Parathyroid adenoma (tissue), 2 donors: ENCODE measurements around the gene ERCC4.

ENCODE experiments used
- H2AFZ ChIP-seq: fragments of 300-600 bp; sonication (generic); one replicate; pipeline ENCODE4 v1.7.0; 2017; ENCODE audit warnings: antibody characterized with exemption, mild to moderate bottlenecking
- H3K27ac ChIP-seq: fragments of 300-600 bp; sonication (generic); one replicate; pipeline ENCODE4 v1.7.0; 2017
- H3K27me3 ChIP-seq: fragments of 300-600 bp; sonication (generic); one replicate; pipeline ENCODE4 v1.7.0; 2017; ENCODE audit warnings: low read length; ENCODE audit not compliant: control insufficient read depth, insufficient read depth
- H3K36me3 ChIP-seq: fragments of 300-600 bp; sonication (generic); one replicate; pipeline ENCODE4 v1.7.0; 2017; ENCODE audit warnings: low read length; ENCODE audit not compliant: control insufficient read depth, insufficient read depth
- H3K4me1 ChIP-seq: fragments of 300-600 bp; sonication (generic); one replicate; pipeline ENCODE4 v1.7.0; 2017; ENCODE audit warnings: control low read depth
- H3K4me2 ChIP-seq: fragments of 300-600 bp; sonication (generic); one replicate; pipeline ENCODE4 v1.7.0; 2017; ENCODE audit warnings: low read length
- H3K4me3 ChIP-seq: fragments of 300-600 bp; sonication (generic); one replicate; pipeline ENCODE4 v1.7.0; 2017; ENCODE audit warnings: low read depth, low read length
- H3K79me2 ChIP-seq: fragments of 300-600 bp; sonication (generic); one replicate; pipeline ENCODE4 v1.7.0; 2017; ENCODE audit warnings: control low read depth
- H3K9ac ChIP-seq: fragments of 300-600 bp; sonication (generic); one replicate; pipeline ENCODE4 v1.7.0; 2017; ENCODE audit warnings: mild to moderate bottlenecking
- H3K9me3 ChIP-seq: fragments of 300-600 bp; sonication (generic); one replicate; pipeline ENCODE4 v1.7.0; 2017; ENCODE audit warnings: low read length; ENCODE audit not compliant: control insufficient read depth
- CTCF ChIP-seq: fragments of 300-600 bp; sonication (generic); IDR thresholded peaks from one replicate; pipeline ENCODE4 v1.7.0; 2017; ENCODE audit warnings: antibody characterized with exemption, mild to moderate bottlenecking
- donor health status: primary hyperparathyroidism.

The ERCC4 gene

GRCh38 chr16:13895516-13895915 is 24.4 kb upstream of the ERCC4 start:
- no peak overlapping the region for H2AFZ ChIP-seq
- H3K79me2 ChIP-seq, result no peaks in the 10 kb centered on the region
- no peak overlapping the region for H3K4me3 ChIP-seq
- no peaks in the 10 kb centered on the region for H3K36me3 ChIP-seq
- TF ChIP-seq CTCF, result no peak
- H3K27ac ChIP-seq, result no peak overlapping the region
- H3K9ac ChIP-seq, result no peak overlapping the region
- H3K9me3 ChIP-seq, result no peaks in the 10 kb centered on the region
- no peak overlapping the region for H3K4me2 ChIP-seq
- H3K4me1 ChIP-seq, result no peaks in the 10 kb centered on the region
- H3K27me3 ChIP-seq, result no peaks in the 10 kb centered on the region

GRCh38 chr16:13896543-13897182 is 23.3 kb upstream of the ERCC4 start:
- no peak overlapping the region for H3K4me3 ChIP-seq
- H3K4me2 ChIP-seq, result no peak overlapping the region
- H3K9ac ChIP-seq, result no peak overlapping the region
- no peaks in the 10 kb centered on the region for H3K79me2 ChIP-seq
- TF ChIP-seq CTCF, result no peak
- no peaks in the 10 kb centered on the region for H3K36me3 ChIP-seq
- no peaks in the 10 kb centered on the region for H3K4me1 ChIP-seq
- H3K27ac ChIP-seq, result no peak overlapping the region
- H3K9me3 ChIP-seq, result no peaks in the 10 kb centered on the region
- no peaks in the 10 kb centered on the region for H3K27me3 ChIP-seq
- no peak overlapping the region for H2AFZ ChIP-seq

- no peaks in the 10 kb centered on the region for H3K4me1 ChIP-seq
- no peaks in the 10 kb centered on the region for H3K9me3 ChIP-seq
- H3K79me2 ChIP-seq, result no peaks in the 10 kb centered on the region
- H3K4me2 ChIP-seq, result no peak overlapping the region
- TF ChIP-seq CTCF, result no peak
- H2AFZ ChIP-seq, result no peak overlapping the region
- no peak overlapping the region for H3K9ac ChIP-seq
- no peaks in the 10 kb centered on the region for H3K27me3 ChIP-seq
- no peak overlapping the region for H3K27ac ChIP-seq
- H3K4me3 ChIP-seq, result no peak overlapping the region
- no peaks in the 10 kb centered on the region for H3K36me3 ChIP-seq
Observed at GRCh38 chr16:13897806-13898205, 22.1 kb upstream of the ERCC4 start.

DNA sequence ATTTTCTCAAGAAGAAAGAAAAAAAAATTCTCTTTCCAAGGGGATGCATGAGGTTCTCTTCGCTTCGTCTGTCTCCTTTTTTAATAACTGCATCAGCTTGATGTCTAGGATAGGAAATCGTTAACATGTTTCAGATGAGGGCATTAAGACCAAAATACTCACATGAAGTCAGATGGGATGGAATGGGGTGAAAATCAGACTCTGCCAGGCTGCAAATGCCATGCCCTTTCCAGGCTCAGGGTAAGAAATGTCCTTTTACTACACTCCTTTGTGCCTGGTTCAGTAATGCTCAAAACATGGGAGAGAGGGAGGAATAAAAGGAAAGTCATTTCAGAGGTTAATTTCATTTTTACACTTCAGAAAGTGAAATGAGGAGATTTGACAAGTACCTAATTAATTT is 21.7 kb upstream of the ERCC4 start:
- Histone ChIP-seq H3K27ac (no peak overlapping the region), H3K4me2 (no peak overlapping the region), H3K9ac (no peak overlapping the region), H2AFZ (no peak overlapping the region), H3K4me1 (no peaks in the 10 kb centered on the region), H3K27me3 (no peaks in the 10 kb centered on the region), H3K4me3 (no peak overlapping the region), H3K79me2 (no peaks in the 10 kb centered on the region), H3K36me3 (no peaks in the 10 kb centered on the region), H3K9me3 (no peaks in the 10 kb centered on the region)
- no peak for TF ChIP-seq CTCF

- no peak overlapping the region for H3K27ac ChIP-seq
- no peak overlapping the region for H2AFZ ChIP-seq
- H3K9ac ChIP-seq, result no peak overlapping the region
- no peaks in the 10 kb centered on the region for H3K27me3 ChIP-seq
- H3K4me1 ChIP-seq, result no peaks in the 10 kb centered on the region
- no peaks in the 10 kb centered on the region for H3K79me2 ChIP-seq
- no peaks in the 10 kb centered on the region for H3K9me3 ChIP-seq
- no peak for TF ChIP-seq CTCF
- no peaks in the 10 kb centered on the region for H3K36me3 ChIP-seq
- no peak overlapping the region for H3K4me2 ChIP-seq
- no peak overlapping the region for H3K4me3 ChIP-seq
Observed at GRCh38 chr16:13902052-13902451, 17.9 kb upstream of the ERCC4 start.
